Effector CD4-positive, alpha-beta T cell (primary cell): ENCODE results near the gene KLHL2.
"Not testable (repeated sequence)": the region's sequence is repeated elsewhere in the genome, so short reads cannot be mapped to it uniquely, and the experiment has no call there.

Experiments
- DNase-seq: peaks from one replicate; pipeline ENCODE4 v3.0.0-alpha.2; 2020

KLHL2 gene

GRCh38 chr4:165331823-165332222 is 124.5 kb downstream of the KLHL2 start:
- DNase-seq, result no peak

- DNase-seq, result no peak
These were observed 125.1 kb downstream of the KLHL2 start for GRCh38 chr4:165332502-165332901.

GRCh38 chr4:165335163-165335703 is 127.9 kb downstream of the KLHL2 start:
- DNase-seq, result no peak

GRCh38 chr4:165336743-165337142 is 129.4 kb downstream of the KLHL2 start:
- no peak for DNase-seq

- not testable (repeated sequence) for DNase-seq
These were observed 135.0 kb downstream of the KLHL2 start for GRCh38 chr4:165342340-165342739.

GRCh38 chr4:165343353-165344191 is 136.2 kb downstream of the KLHL2 start:
- no peak for DNase-seq

GRCh38 chr4:165345666-165346417 is 138.5 kb downstream of the KLHL2 start:
- no peak for DNase-seq

GRCh38 chr4:165347647-165348569 is 140.5 kb downstream of the KLHL2 start:
- DNase-seq, result no peak

GRCh38 chr4:165351359-165352130 is 144.2 kb downstream of the KLHL2 start:
- DNase-seq, result no peak

GRCh38 chr4:165355900-165356300 is 148.5 kb downstream of the KLHL2 start:
- DNase-seq, result no peak

- no peak for DNase-seq
These were observed 152.1 kb downstream of the KLHL2 start for GRCh38 chr4:165359506-165359905.

- DNase-seq, result no peak
These were observed 152.8 kb downstream of the KLHL2 start for GRCh38 chr4:165360041-165360695.

GRCh38 chr4:165360985-165361670 is 153.8 kb downstream of the KLHL2 start:
- no peak for DNase-seq

- DNase-seq, result no peak
These were observed 154.4 kb downstream of the KLHL2 start for GRCh38 chr4:165361810-165362209.

GRCh38 chr4:165364452-165365080 is 157.2 kb downstream of the KLHL2 start:
- no peak for DNase-seq

- no peak for DNase-seq
These were observed 159.7 kb downstream of the KLHL2 start for GRCh38 chr4:165367040-165367439.

- no peak for DNase-seq
These were observed 160.8 kb downstream of the KLHL2 start for GRCh38 chr4:165368114-165368513.

GRCh38 chr4:165368567-165368966 is 161.2 kb downstream of the KLHL2 start:
- no peak for DNase-seq

GRCh38 chr4:165369522-165369921 is 162.2 kb downstream of the KLHL2 start:
- no peak for DNase-seq

- DNase-seq, result no peak
These were observed 163.2 kb downstream of the KLHL2 start for GRCh38 chr4:165370530-165370929.
